Measurements from ENCODE around the gene KRTAP5-1. TPM values are rescaled to one million over a fixed set of nuclear protein-coding genes. Genes with fewer than 3 reads are reported as not detected.
"Not testable (repeated sequence)": the region's sequence is repeated elsewhere in the genome, so short reads cannot be mapped to it uniquely, and the experiment has no call there.

KRTAP5-1 gene
- total RNA-seq, 1 experiment from 2014 or later, result not detected

DNA sequence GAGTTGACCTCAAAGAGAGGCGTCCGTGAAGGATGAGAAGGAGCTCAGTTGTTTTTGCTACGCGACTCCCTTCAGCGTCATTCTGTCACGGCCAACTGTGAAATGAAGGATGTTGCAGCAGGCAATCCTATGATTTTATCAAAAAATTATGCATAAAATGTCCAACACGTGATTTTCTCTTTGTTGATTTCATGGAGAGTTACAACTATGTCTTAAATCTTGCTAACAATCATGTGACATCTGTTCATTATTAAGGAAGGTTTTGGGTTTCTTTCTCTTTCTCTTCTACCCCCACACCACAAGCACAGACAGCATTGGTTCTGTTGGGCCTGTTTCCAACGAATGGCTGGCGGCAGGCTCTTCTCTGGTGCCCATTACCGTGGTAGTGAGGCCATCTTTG lies 33.1 kb upstream of the KRTAP5-1 start:
- H3K27me3 Mint-ChIP-seq (ENCODE audit: unreplicated experiment), result peaks cover 89% of the 10 kb centered on the region
- BruUV-seq (replicated peaks), result no TSS peak
- CTCF ChIA-PET, result no interaction called here
- no peaks in the 10 kb centered on the region for H3K4me1 Mint-ChIP-seq (ENCODE audit: low read depth, unreplicated experiment)
- no peak for DNase-seq
- intact Hi-C loops (cut with micrococcal nuclease; ENCODE audit: unreplicated experiment), result no loop called here
- no peaks in the 10 kb centered on the region for H3K9me3 Mint-ChIP-seq (ENCODE audit: low read depth, unreplicated experiment)
- no peaks in the 10 kb centered on the region for H3K36me3 Mint-ChIP-seq (ENCODE audit: insufficient read depth, unreplicated experiment)
- no peak overlapping the region for H3K4me3 Mint-ChIP-seq (ENCODE audit: low read depth, unreplicated experiment)
- H3K27ac Mint-ChIP-seq (ENCODE audit: unreplicated experiment), result no peak overlapping the region
- TF ChIP-seq, protein P1, sequence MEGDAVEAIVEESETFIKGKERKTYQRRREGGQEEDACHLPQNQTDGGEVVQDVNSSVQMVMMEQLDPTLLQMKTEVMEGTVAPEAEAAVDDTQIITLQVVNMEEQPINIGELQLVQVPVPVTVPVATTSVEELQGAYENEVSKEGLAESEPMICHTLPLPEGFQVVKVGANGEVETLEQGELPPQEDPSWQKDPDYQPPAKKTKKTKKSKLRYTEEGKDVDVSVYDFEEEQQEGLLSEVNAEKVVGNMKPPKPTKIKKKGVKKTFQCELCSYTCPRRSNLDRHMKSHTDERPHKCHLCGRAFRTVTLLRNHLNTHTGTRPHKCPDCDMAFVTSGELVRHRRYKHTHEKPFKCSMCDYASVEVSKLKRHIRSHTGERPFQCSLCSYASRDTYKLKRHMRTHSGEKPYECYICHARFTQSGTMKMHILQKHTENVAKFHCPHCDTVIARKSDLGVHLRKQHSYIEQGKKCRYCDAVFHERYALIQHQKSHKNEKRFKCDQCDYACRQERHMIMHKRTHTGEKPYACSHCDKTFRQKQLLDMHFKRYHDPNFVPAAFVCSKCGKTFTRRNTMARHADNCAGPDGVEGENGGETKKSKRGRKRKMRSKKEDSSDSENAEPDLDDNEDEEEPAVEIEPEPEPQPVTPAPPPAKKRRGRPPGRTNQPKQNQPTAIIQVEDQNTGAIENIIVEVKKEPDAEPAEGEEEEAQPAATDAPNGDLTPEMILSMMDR (IDR thresholded peaks at IDR 0.05; ENCODE audit: unreplicated experiment), result no peak

DNA sequence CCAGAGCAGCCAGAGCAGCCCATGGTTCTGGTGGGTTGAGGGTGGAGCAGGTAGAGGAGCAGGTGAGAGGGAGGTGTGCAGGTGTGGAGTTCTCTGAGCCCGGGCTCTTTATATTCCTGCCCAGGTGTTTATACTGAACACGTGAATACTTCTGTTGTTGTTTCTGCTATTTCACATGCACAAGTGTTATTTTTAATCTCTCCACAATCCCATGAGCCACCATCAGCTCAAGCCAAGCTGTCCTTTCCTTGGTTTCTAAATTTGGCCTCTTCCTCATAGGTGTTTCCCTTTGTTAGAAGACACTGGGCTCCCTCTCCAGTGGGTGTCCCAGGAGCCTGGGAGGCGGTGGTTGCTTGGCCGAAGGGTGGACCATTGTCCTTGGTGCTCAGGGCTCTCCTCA lies 23.3 kb upstream of the KRTAP5-1 start, which contains the start of gene KRTAP5-3:
Gene KRTAP5-3 (minus strand): TSS at position 101 of the 400 bp plus-strand sequence. CDS start 78 bp downstream, at position 23.
- Mint-ChIP-seq H3K4me3 (ENCODE audit: low read depth, unreplicated experiment) (no peak within 1 kb of the TSS), H3K27me3 (ENCODE audit: unreplicated experiment) (peaks cover 88% of the 10 kb centered on the region), H3K36me3 (ENCODE audit: insufficient read depth, unreplicated experiment) (no peaks in the 10 kb centered on the region), H3K27ac (ENCODE audit: unreplicated experiment) (no peak within 1 kb of the TSS), H3K4me1 (ENCODE audit: low read depth, unreplicated experiment) (no peaks in the 10 kb centered on the region), H3K9me3 (ENCODE audit: low read depth, unreplicated experiment) (no peaks in the 10 kb centered on the region)
- intact Hi-C loops (cut with micrococcal nuclease; ENCODE audit: unreplicated experiment), result no loop called here
- CTCF ChIA-PET, result no interaction called here
- no TSS peak for BruUV-seq (replicated peaks)
- TF ChIP-seq, protein P1 (IDR thresholded peaks at IDR 0.05; ENCODE audit: unreplicated experiment), result no peak
- DNase-seq, result no peak

DNA sequence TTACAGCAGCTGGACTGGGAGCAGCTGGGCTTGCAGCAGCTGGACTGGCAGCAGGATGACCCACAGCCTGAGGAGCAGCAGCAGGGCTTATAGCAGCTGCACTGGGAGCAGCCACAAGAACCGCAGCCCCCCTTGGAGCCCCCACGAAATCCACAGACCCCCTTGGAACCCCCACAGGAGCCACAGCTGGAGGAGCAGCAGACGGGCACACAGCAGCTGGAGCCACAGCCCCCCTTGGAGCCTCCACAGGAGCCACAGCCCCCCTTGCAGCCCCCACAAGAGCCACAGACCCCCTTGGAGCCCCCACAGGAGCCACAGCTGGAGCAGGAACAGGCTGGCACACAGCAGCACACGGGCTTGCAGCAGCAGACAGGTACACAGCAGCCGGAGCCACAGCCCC lies 22.8 kb upstream of the KRTAP5-1 start:
- H3K36me3 Mint-ChIP-seq (ENCODE audit: insufficient read depth, unreplicated experiment); H3K4me3 Mint-ChIP-seq (ENCODE audit: low read depth, unreplicated experiment); BruUV-seq (replicated peaks); DNase-seq; intact Hi-C loops (cut with micrococcal nuclease; ENCODE audit: unreplicated experiment); CTCF ChIA-PET; H3K27ac Mint-ChIP-seq (ENCODE audit: unreplicated experiment); H3K4me1 Mint-ChIP-seq (ENCODE audit: low read depth, unreplicated experiment); H3K9me3 Mint-ChIP-seq (ENCODE audit: low read depth, unreplicated experiment): not testable (repeated sequence)
- peaks cover 88% of the 10 kb centered on the region for H3K27me3 Mint-ChIP-seq (ENCODE audit: unreplicated experiment)

DNA sequence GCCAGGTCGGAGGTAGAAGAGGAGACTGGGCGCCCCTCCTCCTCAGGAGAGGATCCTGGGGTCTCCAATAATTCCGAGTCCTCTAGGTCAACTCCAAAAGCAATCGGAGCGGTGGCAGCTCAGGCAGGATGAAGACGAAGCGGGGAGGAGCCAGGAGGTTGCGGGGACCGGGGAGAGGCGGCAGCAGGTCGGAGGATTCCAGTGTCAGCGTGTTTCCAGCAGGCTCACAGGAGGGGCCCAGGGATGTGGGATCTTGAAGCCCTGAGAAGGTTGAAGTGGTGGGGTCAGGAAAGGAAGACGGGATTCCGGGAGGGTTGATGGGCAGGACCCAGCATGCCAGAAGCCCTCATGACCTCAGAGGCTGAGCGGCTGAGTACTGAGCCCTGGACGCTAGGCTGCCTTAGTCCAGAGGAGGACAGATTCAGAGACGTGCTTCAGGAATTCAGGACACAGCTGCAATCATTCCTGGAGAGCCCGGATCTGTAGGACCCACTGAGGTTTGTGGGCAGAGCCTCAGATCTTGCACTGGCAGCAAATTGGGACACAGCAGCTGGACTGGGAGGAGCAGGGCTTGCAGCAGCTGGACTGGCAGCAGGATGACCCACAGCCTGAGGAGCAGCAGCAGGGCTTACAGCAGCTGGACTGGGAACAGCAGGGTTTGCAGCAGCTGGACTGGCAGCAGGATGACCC lies 22.2 kb upstream of the KRTAP5-1 start:
- H3K4me3 Mint-ChIP-seq (ENCODE audit: low read depth, unreplicated experiment); H3K36me3 Mint-ChIP-seq (ENCODE audit: insufficient read depth, unreplicated experiment); DNase-seq; H3K4me1 Mint-ChIP-seq (ENCODE audit: low read depth, unreplicated experiment); H3K9me3 Mint-ChIP-seq (ENCODE audit: low read depth, unreplicated experiment); H3K27ac Mint-ChIP-seq (ENCODE audit: unreplicated experiment); intact Hi-C loops (cut with micrococcal nuclease; ENCODE audit: unreplicated experiment); BruUV-seq (replicated peaks); CTCF ChIA-PET: not testable (repeated sequence)
- peaks cover 88% of the 10 kb centered on the region for H3K27me3 Mint-ChIP-seq (ENCODE audit: unreplicated experiment)

DNA sequence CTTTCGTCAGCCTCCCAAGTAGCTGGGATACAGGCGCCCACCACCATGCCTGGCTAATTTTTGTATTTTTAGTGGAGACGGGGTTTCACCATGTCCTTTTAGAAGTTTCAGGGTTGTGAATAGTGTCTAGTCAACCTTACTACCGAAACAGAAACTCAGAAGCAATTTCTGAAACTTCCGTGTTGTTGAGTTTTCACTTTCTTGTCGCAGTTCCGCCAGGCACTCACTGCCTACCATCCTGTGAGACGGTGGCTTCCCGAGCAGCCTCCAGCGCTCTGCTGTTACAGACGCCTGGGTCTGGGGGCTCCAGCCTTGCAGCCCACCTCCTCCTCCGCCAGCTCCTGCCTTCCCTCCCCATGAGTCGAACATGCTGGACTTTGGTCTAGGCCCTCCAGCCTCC lies 20.8 kb upstream of the KRTAP5-1 start:
- H3K27ac Mint-ChIP-seq (ENCODE audit: unreplicated experiment); DNase-seq; H3K4me3 Mint-ChIP-seq (ENCODE audit: low read depth, unreplicated experiment); BruUV-seq (replicated peaks); intact Hi-C loops (cut with micrococcal nuclease; ENCODE audit: unreplicated experiment); H3K4me1 Mint-ChIP-seq (ENCODE audit: low read depth, unreplicated experiment); H3K36me3 Mint-ChIP-seq (ENCODE audit: insufficient read depth, unreplicated experiment); H3K9me3 Mint-ChIP-seq (ENCODE audit: low read depth, unreplicated experiment): not testable (repeated sequence)
- peaks cover 88% of the 10 kb centered on the region for H3K27me3 Mint-ChIP-seq (ENCODE audit: unreplicated experiment)
- CTCF ChIA-PET, result interaction anchor here (1.0 to 1.1 kb wide), 2 partner anchors 11 to 26 kb away, joined by 3 read pairs; no protein-coding TSS in a partner anchor

DNA sequence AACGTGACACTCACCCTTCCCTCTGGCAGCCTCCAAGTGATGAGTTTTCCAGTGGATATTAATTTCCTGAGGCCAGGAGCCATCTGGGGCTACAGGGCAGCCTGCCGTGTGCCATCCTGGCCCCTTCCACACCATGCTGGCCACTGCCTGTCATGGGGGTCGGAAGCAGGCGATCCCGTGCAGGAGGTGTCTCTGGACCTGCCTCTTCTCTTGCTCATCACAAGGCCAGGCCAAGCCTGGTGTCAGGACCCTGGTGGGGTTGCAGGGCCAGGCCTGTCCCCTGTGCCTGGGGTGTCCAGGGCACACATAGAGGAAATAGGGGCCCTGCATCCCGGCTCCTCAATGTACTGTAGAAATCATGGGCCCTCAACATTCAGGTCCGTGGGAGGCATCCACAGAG lies 19.6 kb upstream of the KRTAP5-1 start:
- Mint-ChIP-seq H3K4me3 (ENCODE audit: low read depth, unreplicated experiment) (no peak overlapping the region), H3K4me1 (ENCODE audit: low read depth, unreplicated experiment) (no peaks in the 10 kb centered on the region), H3K27me3 (ENCODE audit: unreplicated experiment) (peaks cover 88% of the 10 kb centered on the region), H3K27ac (ENCODE audit: unreplicated experiment) (no peak overlapping the region), H3K36me3 (ENCODE audit: insufficient read depth, unreplicated experiment) (no peaks in the 10 kb centered on the region), H3K9me3 (ENCODE audit: low read depth, unreplicated experiment) (no peaks in the 10 kb centered on the region)
- DNase-seq, result no peak
- TF ChIP-seq, protein P1 (IDR thresholded peaks at IDR 0.05; ENCODE audit: unreplicated experiment), result no peak
- CTCF ChIA-PET, result interaction anchor here (1.1 kb wide), 1 partner anchor 28 kb away, joined by 3 read pairs; no protein-coding TSS in a partner anchor
- BruUV-seq (replicated peaks), result no TSS peak
- intact Hi-C loops (cut with micrococcal nuclease; ENCODE audit: unreplicated experiment), result no loop called here
